Measurements from ENCODE around the gene ORMDL3. TPM values are rescaled to one million over a fixed set of nuclear protein-coding genes. Genes with fewer than 3 reads are reported as not detected.

The ORMDL3 gene
- total and polyA plus RNA-seq, 2 donors (not counting 1 experiment from before 2014, with no cell fraction given): 30.1 to 48.1 TPM

DNA sequence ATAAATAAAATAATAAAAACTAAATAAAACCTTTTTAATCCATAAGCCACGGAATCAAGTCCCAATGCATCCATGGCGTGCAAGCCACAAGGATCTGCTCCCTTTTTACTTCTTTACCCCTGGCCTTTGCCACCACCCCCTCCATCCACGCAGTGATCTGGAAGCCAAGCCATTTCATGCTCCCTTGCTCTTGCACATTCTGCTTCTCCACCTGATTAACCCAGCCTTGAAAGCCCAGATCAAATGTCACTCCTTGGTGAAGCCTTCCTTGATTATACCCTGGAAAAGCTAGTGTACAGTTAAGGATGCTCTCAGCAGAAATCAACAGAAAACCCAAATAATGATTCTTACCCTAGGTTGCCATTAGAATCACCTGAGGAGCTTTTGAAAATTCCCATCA, 10.0 kb upstream of the ORMDL3 start:
- DNase-seq (ENCODE audit: low read depth in 2 of 2): no peak
- H2AFZ ChIP-seq (ENCODE audit: low read length): no peak overlapping the region
- H3K27me3 ChIP-seq (ENCODE audit: control insufficient read depth, insufficient read depth, low read length): peaks cover 5% of the 10 kb centered on the region
- H3K4me3 ChIP-seq (replicated peaks in 1 of 4; ENCODE audit: control extremely low read depth in 1 of 4, insufficient read depth in 1 of 4, low read depth in 3 of 4, low read length in 4 of 4): no peak overlapping the region
- H4K20me1 ChIP-seq (ENCODE audit: control insufficient read depth, extremely low read depth, insufficient read depth, low read length): no peaks in the 10 kb centered on the region
- H3K4me2 ChIP-seq (ENCODE audit: extremely low read depth, insufficient read depth, low read length): no peak overlapping the region
- no peak overlapping the region for H3K27ac ChIP-seq (ENCODE audit: insufficient read depth, low read length)
- H3K36me3 ChIP-seq (ENCODE audit: control insufficient read depth, insufficient read depth, low read length): no peaks in the 10 kb centered on the region
- H3K4me1 ChIP-seq (ENCODE audit: control insufficient read depth, extremely low read depth, insufficient read depth, low read length): peaks cover 6% of the 10 kb centered on the region
- H3K79me2 ChIP-seq (ENCODE audit: control insufficient read depth, insufficient read depth, low read length): no peaks in the 10 kb centered on the region
- TF ChIP-seq, protein P1, sequence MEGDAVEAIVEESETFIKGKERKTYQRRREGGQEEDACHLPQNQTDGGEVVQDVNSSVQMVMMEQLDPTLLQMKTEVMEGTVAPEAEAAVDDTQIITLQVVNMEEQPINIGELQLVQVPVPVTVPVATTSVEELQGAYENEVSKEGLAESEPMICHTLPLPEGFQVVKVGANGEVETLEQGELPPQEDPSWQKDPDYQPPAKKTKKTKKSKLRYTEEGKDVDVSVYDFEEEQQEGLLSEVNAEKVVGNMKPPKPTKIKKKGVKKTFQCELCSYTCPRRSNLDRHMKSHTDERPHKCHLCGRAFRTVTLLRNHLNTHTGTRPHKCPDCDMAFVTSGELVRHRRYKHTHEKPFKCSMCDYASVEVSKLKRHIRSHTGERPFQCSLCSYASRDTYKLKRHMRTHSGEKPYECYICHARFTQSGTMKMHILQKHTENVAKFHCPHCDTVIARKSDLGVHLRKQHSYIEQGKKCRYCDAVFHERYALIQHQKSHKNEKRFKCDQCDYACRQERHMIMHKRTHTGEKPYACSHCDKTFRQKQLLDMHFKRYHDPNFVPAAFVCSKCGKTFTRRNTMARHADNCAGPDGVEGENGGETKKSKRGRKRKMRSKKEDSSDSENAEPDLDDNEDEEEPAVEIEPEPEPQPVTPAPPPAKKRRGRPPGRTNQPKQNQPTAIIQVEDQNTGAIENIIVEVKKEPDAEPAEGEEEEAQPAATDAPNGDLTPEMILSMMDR (conservative IDR thresholded peaks at IDR 0.05 in 1 of 2, IDR thresholded peaks at IDR 0.05 in 1 of 2; ENCODE audit: low read depth in 1 of 2, low read length in 2 of 2): no peak
- TF ChIP-seq EZH2 (IDR thresholded peaks at IDR 0.05; ENCODE audit: low read length, missing control alignments): no peak
- no peaks in the 10 kb centered on the region for H3K9me3 ChIP-seq (ENCODE audit: control insufficient read depth, insufficient read depth, low read depth, low read length)
- H3K9ac ChIP-seq (ENCODE audit: insufficient read depth, low read length): no peak overlapping the region

DNA sequence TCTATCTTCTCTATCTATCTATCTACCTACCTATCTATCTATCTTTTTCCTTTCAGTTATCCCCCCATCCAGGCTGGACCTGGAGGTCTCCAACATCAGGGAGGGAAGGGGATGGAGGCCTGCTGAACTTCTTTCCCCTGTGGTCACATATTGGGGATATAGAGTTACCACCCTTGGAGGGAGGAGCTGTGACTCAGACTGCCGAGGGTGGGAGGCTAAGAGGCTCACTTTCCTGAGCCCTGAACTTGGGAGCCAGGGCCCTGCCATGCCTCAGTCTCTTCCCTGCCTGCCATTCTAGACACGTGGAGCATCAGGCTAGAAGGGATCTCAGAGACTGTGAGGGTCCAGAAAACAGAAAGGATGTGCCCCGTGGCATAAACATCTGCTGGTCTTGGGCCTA, 8.5 kb upstream of the ORMDL3 start:
- TF ChIP-seq, protein P1 (conservative IDR thresholded peaks at IDR 0.05 in 1 of 2, IDR thresholded peaks at IDR 0.05 in 1 of 2; ENCODE audit: low read depth in 1 of 2, low read length in 2 of 2): no peak
- TF ChIP-seq EZH2 (IDR thresholded peaks at IDR 0.05; ENCODE audit: low read length, missing control alignments): no peak
- Histone ChIP-seq H3K79me2 (ENCODE audit: control insufficient read depth, insufficient read depth, low read length) (no peaks in the 10 kb centered on the region), H3K4me3 (replicated peaks in 1 of 4; ENCODE audit: control extremely low read depth in 1 of 4, insufficient read depth in 1 of 4, low read depth in 3 of 4, low read length in 4 of 4) (no peak overlapping the region), H4K20me1 (ENCODE audit: control insufficient read depth, extremely low read depth, insufficient read depth, low read length) (no peaks in the 10 kb centered on the region), H3K9ac (ENCODE audit: insufficient read depth, low read length) (no peak overlapping the region), H3K27me3 (ENCODE audit: control insufficient read depth, insufficient read depth, low read length) (no peaks in the 10 kb centered on the region), H3K9me3 (ENCODE audit: control insufficient read depth, insufficient read depth, low read depth, low read length) (no peaks in the 10 kb centered on the region), H3K4me1 (ENCODE audit: control insufficient read depth, extremely low read depth, insufficient read depth, low read length) (peaks cover 6% of the 10 kb centered on the region), H3K36me3 (ENCODE audit: control insufficient read depth, insufficient read depth, low read length) (no peaks in the 10 kb centered on the region), H3K4me2 (ENCODE audit: extremely low read depth, insufficient read depth, low read length) (peak overlapping the region; percentile 17), H3K27ac (ENCODE audit: insufficient read depth, low read length) (no peak overlapping the region), H2AFZ (ENCODE audit: low read length) (peak overlapping the region; percentile 45)
- DNase-seq (ENCODE audit: low read depth in 2 of 2): peak in 1 of 2 donors; percentile 29

GRCh38 chr17:39934324-39934723, 6.9 kb upstream of the ORMDL3 start:
- TF ChIP-seq, protein P1 (conservative IDR thresholded peaks at IDR 0.05 in 1 of 2, IDR thresholded peaks at IDR 0.05 in 1 of 2; ENCODE audit: low read depth in 1 of 2, low read length in 2 of 2): no peak
- TF ChIP-seq EZH2 (IDR thresholded peaks at IDR 0.05; ENCODE audit: low read length, missing control alignments): no peak
- Histone ChIP-seq H3K27ac (ENCODE audit: insufficient read depth, low read length) (no peak overlapping the region), H4K20me1 (ENCODE audit: control insufficient read depth, extremely low read depth, insufficient read depth, low read length) (no peaks in the 10 kb centered on the region), H3K4me1 (ENCODE audit: control insufficient read depth, extremely low read depth, insufficient read depth, low read length) (peaks cover 10% of the 10 kb centered on the region), H3K9ac (ENCODE audit: insufficient read depth, low read length) (no peak overlapping the region), H3K27me3 (ENCODE audit: control insufficient read depth, insufficient read depth, low read length) (no peaks in the 10 kb centered on the region), H3K79me2 (ENCODE audit: control insufficient read depth, insufficient read depth, low read length) (no peaks in the 10 kb centered on the region), H2AFZ (ENCODE audit: low read length) (no peak overlapping the region), H3K4me2 (ENCODE audit: extremely low read depth, insufficient read depth, low read length) (no peak overlapping the region), H3K4me3 (replicated peaks in 1 of 4; ENCODE audit: control extremely low read depth in 1 of 4, insufficient read depth in 1 of 4, low read depth in 3 of 4, low read length in 4 of 4) (no peak overlapping the region), H3K36me3 (ENCODE audit: control insufficient read depth, insufficient read depth, low read length) (no peaks in the 10 kb centered on the region), H3K9me3 (ENCODE audit: control insufficient read depth, insufficient read depth, low read depth, low read length) (no peaks in the 10 kb centered on the region)
- DNase-seq (ENCODE audit: low read depth in 2 of 2): no peak
